GM18508 (cell line): ENCODE measurements around the gene OSER1.
"Not testable (repeated sequence)": the region's sequence is repeated elsewhere in the genome, so short reads cannot be mapped to it uniquely, and the experiment has no call there.

Experiments
- ATAC-seq: cut with Tn5 transposase; IDR thresholded peaks from one replicate; pipeline ENCODE4 v1.9.1; 2021; ENCODE audit warnings: moderate number of reproducible peaks; ENCODE audit not compliant: insufficient read depth, unreplicated experiment

Gene OSER1

DNA sequence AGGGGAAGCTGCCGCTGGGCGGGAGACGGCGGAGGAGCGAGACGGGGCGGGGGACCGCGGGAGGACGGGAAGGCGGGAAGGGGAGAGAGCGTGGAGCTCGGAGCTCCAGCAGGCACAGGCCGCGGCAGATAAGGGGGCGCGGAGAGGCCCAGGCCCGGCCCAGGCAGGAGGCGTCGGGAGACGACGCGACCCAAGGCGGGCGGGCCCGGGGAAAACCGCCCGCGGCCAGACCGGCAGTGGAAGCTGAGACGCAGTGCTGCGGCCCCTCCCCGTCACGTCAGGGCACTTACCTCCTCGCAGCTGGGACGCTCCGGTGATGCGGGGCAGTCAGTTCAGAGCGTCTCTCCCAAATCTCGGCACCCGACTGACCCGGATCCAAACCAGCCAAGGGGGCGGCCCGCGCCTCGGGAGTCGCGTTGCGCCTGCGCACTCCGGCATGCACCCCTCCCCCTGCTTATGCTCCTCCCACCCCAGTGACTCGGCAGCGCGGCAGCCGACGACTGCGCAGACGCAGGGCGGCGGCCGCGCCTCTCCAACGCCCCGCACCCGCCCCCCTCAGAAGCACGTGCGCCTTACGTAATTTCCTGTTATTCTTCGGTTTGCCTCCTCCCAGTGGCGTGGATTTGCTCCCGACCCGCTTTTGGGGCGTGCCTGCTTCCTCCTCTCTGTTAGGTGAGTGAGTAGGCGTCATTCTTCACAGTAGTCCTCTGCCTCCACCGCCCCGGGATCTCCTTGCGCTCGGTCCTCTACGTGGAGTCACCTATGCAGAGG, at the start of gene OSER1:
Gene OSER1 (minus strand): TSS at position 366 of the 771 bp plus-strand sequence. CDS start 3,814 bp downstream, outside the sequence.
- ATAC-seq = peak; percentile 43

DNA sequence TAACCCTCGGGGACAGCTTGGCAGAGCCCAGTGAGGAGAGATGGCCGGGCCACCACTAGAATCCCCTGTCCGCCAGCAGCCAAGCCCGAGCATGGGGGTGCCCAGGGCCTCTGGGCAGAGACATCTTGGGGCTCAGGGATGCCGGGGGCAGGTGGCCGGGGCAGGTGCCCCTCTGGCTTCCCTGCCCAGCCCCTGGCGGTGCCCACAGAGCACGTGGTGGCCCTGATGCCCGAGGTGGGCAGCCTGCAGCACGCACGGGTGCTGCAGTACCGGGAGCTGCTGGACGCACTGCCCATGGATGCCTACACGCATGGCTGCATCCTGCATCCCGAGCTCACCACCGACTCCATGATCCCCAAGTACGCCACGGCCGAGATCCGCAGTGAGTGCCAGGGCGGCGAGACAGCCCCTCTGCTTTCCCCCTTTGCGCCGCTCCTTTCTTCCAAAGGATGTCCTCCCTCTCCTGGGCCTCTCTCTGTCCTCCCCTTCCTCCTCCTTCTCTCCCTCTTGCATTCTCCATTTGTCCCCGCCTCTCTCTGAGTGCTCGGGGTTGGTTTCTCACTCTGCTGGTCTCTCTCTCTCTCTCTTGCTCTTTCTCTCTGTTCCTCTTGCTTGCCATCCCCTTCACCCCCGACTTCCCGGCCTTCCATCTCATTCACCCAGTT, 47.8 kb upstream of the OSER1 start:
- ATAC-seq = no peak

DNA sequence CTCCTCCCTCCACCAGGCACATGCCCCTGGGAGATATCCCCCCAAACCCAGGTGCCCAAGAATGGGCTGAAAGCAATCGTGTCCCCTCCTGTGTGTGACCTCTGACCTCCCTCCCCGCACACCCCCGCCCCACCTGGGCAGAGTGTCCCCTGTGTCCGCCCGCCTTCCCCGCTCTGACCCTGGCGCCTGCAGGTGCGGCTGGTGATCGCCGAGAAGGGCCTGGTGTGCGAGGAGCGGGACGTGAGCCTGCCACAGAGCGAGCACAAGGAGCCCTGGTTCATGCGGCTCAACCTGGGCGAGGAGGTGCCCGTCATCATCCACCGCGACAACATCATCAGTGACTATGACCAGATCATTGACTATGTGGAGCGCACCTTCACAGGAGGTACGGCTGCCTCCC, 46.4 kb upstream of the OSER1 start:
- ATAC-seq = no peak

DNA sequence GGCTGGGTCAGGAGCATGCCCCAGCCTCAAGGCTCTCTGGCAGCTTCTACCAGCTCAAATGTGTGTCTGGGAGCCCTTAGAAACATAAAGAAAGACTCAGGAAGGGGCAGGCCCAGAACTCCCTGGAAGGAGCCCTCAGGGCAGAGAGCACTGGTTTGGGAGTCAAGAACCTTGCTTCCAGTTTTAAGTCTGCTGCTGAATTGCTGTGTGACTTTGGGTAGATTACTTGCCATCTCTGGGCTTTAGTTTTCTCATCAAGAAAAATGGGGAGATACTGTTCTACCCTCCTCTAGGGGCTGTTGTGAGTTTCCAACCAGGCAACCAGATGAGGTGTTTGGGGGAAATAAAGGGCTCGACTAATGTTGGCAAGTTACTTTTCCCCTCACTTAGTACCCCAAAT, 45.4 kb upstream of the OSER1 start:
- no peak for ATAC-seq

DNA sequence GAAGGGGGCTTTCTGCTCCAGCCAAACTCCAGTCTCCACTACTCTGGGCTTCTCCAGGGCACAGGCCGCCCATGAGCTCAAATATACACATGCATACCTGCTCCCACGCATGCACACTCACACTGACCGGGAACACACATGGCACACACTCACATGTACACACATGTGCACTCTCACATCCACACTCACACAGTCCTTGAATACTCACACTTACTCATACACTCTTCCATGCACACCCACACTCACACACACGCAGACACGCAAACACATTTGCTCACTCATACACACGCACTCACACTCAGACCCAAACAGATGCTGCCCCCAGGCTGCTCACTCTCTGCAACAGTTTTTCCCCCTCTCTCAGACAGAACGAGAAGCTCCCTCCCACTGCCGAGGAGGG, 43.5 kb upstream of the OSER1 start:
- ATAC-seq = no peak

DNA sequence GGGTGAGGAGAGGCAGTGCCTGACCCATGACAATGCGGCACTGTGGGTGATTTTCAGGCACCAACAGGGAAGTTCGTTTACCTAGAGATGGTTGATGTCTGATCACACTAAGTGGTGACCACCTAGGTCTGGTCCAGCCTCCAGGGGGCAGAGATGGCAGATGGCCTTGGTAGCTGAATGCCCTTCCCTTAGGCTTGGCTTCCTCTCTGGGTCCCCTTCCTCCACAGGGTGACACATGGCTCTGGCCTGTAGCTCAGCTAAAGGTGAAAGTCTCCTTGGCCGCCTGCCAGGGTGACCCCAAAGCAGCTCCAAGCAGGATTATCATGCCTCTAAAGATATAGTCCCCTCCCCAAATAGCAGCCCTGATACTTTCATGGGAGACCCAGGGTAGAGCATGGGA, 43.0 kb upstream of the OSER1 start:
- no peak for ATAC-seq

DNA sequence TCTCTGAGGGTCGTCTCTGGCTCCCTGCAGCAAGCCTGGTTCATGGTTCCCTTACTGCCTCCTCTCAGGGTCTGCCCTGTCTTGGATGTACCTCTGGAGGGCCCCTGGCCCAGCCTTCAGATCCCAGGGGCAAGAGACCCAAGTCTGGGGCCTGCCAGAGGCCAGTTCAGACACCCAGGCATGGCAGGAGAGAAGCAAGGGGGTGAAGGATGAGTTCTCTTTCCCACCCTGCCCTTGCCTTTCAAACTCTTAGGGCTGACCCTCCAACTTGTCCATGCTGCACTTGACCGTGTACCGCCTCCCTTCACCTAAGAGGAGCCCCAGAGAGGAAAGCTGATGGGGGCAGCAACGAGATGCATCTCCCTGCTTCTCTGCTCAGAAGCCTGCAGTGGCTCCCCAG, 40.7 kb upstream of the OSER1 start:
- ATAC-seq = no peak

DNA sequence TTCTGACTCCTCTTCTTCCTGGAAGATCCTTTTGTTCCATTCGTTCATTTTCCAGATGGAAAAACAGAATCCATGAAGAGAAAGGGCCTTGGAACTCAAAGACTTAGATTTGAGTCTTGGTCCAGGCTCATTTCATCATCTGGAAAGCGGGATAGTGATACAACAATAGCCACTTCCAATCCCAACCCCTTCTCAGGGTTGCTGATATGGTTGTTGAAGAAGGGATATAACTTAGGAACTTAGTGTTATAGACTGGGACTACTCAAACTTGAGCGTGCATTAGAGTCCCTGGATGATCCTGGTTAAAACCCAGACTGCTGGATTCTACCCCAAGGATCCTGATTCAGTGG, 37.8 kb upstream of the OSER1 start:
- ATAC-seq = no peak

DNA sequence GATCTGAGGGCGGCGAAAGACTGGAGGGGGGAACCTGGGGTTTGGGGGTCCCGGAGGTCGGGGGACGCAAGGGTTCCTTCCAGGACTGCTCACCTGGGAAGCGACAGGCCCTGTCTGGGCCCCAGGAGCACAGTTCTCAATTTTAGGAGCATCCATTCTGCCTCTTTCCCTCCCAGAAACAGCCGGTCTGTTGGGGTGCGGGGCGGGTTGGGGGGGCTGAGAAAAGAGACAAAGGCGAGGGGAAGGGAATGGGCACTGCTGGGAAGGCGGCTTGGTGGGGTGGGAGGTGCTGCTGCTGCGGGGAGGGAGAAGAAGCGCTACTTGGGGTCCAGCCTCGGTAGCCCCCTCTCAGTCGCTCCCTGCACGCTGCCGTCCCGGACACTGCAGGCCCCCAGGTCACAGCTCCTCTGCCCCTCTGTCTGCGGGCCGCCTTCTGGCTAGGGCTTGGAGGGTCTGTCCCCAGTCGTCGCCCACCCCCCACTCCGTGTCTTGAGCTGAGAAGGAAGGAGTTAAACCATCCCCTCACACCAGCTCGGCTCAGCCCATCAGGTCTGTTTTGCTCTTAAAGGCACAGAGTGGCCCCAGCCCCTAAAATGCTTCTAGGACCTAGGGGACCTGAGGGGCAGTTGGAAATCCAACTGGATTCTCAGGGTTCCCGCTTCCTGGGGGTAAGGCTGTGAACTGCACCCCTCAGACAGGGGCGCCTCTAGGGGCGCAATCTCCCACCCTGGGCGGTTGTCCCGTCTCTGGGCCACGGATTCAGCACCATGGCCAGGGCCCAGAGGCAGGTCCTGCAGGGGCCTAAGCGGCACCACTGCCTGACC, 37.2 kb upstream of the OSER1 start:
- ATAC-seq = no peak

DNA sequence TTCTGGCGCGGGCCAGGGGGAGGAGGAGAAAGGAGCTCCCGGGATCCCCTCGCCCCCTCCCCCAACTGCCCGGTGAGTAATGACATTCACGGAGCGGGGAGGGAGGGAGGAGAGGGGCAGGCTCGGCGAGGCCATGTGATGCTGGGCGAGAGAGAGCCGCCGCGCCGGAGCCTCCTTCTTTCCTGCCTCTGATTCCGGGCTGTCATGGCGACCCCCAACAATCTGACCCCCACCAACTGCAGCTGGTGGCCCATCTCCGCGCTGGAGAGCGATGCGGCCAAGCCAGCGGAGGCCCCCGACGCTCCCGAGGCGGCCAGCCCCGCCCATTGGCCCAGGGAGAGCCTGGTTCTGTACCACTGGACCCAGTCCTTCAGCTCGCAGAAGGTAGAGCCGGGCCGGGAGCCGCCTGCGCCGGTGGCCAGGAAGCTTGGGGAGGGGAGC, 36.6 kb upstream of the OSER1 start, which contains the start of gene GDAP1L1:
Gene GDAP1L1 (plus strand): TSS at position 178 of the 441 bp plus-strand sequence. CDS start 27 bp downstream, at position 205.
- no peak for ATAC-seq

DNA sequence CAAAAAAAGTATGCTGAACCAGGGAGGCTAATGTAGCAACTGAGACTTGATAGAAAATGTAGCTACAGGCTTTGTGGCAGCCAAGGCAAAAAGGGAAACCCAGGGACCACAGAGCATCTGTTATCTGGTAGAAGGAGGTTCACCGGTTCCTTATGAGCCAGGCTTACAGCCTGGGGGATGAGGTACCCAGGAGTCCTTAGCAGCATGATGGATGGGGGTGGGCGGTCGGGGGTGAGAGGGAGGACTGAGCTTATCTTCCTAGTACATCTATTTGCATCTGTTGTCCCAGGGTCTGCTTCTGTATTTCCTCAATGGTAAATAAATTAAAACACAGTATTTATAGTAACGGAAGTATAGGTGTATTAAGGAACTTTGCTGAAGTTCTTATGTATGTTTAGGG, 35.4 kb upstream of the OSER1 start:
- no peak for ATAC-seq

DNA sequence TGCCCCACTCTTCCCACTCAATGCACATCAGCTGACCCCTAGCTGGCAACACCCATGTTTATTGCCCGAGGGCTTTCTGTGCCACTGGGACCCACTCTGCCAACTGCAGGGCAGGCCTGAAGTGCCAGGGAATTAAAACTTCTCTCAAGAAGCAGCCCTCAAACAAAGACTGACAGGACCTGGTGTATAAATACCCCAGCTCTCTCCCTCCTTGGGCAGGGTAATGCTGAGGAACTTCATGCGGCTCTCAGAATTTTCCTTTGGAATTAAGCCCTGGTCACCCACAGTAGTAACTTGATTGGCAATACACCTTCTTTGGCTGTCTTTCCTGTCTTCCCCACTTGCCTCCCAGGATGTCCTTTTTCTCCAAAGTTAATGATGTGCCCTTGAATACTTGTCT, 31.2 kb upstream of the OSER1 start:
- ATAC-seq = no peak

DNA sequence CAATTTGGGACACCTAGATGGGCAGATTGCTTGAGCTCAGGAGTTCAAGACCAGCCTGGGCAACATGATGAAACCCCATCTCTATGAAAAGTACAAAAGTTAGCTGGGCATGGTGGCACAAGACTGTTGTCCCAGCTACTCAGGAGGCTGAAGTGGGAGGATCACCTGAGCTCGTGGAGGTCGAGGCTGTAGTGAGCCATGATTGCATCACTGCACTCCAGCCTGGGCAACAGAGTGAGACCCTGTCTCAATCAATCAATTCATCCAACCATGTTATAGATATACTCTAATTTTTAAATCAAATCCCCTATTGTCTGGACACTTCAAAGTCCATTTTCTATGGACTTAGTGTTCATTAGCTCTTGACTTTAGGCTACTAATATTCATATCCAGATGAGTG, 26.3 kb upstream of the OSER1 start:
- not testable (repeated sequence) for ATAC-seq

DNA sequence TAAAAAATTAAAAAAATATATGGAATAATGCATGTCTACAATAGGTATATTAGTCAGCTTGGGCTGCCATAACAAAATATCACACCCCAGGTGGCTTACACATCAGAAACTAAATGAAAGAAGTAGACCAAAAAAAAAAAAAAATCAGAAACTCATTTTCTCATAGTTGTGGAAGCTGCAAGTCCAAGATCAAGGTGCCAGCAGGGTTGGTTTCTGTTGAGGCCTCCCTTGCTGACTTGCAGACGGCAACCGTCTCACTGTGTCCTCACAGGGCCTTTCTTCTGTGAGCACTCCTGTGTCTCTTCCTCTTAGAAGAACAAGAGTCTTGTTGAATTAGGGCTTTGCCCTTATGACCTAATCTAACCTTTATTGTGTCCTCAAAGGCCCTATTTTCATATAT, 25.1 kb upstream of the OSER1 start:
- ATAC-seq = no peak

DNA sequence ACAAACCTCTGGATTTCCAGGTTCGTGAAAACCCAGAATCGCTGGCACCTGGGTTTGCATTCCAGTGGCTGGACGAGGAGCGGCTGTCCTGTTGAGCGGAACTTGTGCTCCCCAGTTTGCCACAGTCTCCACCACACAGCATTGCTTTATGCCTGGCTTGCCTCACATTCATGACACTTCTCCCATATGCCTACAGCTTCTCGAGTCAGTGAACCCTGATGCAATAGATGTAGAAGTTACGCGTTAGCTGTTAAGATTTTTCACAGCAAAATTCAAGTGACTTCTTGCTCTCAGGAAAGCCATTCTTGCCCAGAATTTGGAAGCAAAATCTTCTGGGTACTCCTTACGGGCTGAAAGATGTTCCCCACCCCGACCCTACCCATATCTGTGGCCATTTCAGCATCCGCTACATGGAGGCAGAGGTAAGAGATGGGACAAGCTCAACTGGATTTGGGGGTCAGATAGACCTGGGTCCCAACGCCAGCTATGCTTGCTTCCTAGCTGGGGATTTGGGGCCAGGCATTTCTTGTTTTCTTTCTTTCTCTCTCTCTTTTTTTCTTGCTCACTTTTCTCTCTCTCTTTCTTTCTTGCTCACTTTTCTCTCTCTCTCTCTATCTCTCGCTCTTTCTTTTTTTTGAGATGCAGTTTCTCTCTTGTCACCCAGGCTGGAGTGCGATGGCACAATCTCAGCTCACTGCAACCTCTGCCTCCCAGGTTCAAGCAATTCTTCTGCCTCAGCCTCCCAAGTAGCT, 24.2 kb upstream of the OSER1 start:
- no peak for ATAC-seq

DNA sequence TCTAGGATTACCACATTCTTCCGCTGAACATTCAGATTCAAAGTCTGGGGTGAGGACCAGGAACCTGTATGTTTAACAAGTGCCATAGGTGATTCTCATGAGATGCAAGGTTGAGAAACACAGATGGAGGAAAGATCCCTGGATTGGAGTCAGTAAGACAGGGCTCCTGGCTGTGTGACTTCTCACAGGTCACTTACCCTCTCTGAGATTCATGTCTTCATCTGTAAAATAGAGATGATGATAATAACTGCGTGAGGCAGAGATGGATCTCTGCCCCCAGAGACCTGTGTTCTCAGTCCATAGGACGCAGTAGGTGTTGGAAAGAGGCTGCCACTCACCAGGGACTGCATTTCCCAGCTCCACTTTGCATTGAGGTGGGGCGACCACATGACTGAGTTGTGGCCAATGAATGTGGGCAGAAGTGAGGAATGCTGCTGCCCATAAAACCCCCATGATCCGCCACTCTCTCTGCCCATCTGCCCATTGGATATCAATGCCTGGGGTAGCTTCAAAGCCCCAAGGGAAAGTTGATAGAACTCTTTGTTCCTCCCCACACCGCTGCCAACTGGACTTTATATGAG, 23.0 kb upstream of the OSER1 start:
- ATAC-seq = no peak

DNA sequence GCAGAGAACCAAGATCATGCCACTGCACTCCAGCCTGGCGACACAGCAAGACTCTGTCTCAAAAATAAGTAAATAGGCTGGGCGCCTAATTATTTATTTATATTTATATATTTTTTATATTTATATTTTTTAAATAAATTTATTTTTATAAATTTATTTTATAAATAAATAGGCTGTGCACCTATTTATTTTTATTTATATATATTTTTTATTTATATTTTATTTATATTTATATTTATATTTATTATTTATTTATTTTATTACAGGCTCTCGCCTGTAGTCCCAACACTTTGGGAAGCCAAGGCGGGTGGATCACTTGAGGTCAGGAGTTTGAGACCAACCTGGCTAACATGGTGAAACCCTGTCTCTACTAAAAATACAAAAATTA, 21.9 kb upstream of the OSER1 start:
- ATAC-seq = not testable (repeated sequence)

DNA sequence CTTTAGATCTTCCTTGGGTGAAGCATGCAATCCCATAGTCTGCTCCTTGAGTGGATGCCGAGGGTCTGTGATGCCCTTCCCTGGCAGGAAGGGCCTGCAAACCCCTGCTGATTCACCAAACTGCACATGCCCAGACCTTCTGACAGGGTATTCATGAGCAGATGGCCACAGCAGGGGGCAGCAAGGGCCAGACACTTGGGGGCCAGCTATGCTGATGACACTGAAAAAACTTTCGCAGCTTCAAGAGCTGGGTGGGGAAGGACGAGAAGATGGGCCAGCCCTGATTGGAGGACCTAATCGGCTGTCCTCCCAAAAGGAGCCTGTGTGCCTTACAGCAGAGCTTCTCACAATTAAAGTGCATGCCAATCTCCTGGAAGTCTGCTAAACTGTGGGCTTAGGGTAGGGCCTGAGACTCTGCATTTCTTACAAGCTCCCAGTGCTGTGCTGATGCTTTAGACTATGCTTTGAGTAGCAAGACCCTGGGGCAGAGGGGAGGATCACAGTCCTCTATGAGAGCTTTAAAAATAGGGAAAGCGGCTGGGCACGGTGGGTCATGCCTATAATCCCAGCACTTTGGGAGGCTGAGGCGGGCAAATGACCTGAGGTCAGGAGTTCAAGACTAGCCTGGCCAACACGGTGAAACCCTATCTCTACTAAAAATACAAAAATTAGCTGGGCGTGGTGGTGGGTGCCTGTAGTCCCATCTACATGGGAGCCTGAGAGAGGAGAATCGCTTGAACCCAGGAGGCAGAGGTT, 21.3 kb upstream of the OSER1 start:
- no peak for ATAC-seq

DNA sequence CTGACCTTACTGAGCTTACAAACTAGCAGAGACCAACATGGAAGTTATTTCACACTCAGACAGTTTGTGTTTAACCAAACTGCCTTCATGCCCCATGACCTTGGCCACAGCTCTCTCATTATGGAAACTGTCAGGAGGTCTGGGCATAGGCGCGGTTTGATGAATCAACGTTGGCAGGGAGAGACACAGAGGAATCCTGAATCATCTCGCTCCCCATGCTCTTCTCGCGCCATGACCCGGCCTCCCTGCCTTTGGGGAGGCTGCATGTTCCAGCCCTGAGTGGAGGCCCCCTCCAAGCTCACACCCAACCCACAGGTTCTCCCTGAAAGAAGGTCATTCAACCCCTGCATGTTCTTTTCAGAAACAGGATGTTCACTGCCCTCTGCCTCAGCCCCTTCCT, 20.6 kb upstream of the OSER1 start:
- no peak for ATAC-seq
